GM12878 (cell line): ENCODE measurements around the gene ITGAD. TPM values are rescaled to one million over a fixed set of nuclear protein-coding genes. Genes with fewer than 3 reads are reported as not detected.

ENCODE experiments used
- ATAC-seq: fragments of 200-7000 bp; cut with Tn5 transposase; 3 replicates; pipeline ENCODE4 v1.9.1; 2020; ENCODE audit warnings: mild to moderate bottlenecking, moderate library complexity
- BruUV-seq: library from RNA; stranded (reverse); fragments of 400-500 nt; replicated peaks from 2 replicates; lab custom pipeline; 2021; lab: Mats Ljungman, UMichigan
- CTCF ChIA-PET: fragments of 300-600 bp; sonication (Branson Sonifier 250); formaldehyde crosslinking; extraction: SDS; loops from one replicate; lab custom pipeline; 2021; ENCODE audit warnings: inconsistent platforms; lab: Yijun Ruan, JAX
- POLR2A ChIA-PET: fragments of 350-600 bp; formaldehyde crosslinking; extraction: SDS; loops from one replicate; lab custom pipeline; 2021; ENCODE audit warnings: inconsistent platforms; lab: Charles Lee
- RAD21 ChIA-PET: fragments of 300-600 bp; sonication (Branson Sonifier 250); formaldehyde crosslinking; loops from one replicate; lab custom pipeline; 2023; ENCODE audit warnings: antibody characterized with exemption; ENCODE audit not compliant: unreplicated experiment; lab: Charles Lee
- SMC1A ChIA-PET: fragments of 300-600 bp; sonication (Branson Sonifier 250); formaldehyde crosslinking; loops from one replicate; lab custom pipeline; 2023; ENCODE audit not compliant: unreplicated experiment, uncharacterized antibody; lab: Charles Lee
- DNase-seq: peaks from one replicate; pipeline ENCODE4 v3.0.0-alpha.2; 2011; ENCODE audit warnings: low read depth, low spot score
- FAIRE-seq: peaks from 3 replicates; lab custom pipeline; 2011; peaks lifted over from hg19 to GRCh38; lab: Jason Lieb, UNC
- H2AFZ ChIP-seq: 2 replicates; pipeline ENCODE4 v1.6.0; 2011; ENCODE audit warnings: low read depth, low read length, control low read depth; ENCODE audit not compliant: control insufficient read depth
- H3K27ac ChIP-seq: 2 replicates; pipeline ENCODE4 v1.5.1; 2011; ENCODE audit warnings: control low read depth; ENCODE audit not compliant: control insufficient read depth, insufficient read depth
- H3K27me3 ChIP-seq, 2 experiments: replicated peaks in 1 of 2; 2 replicates each; pipeline versions ENCODE4 v1.6.0 to v1.6.1; 2011; ENCODE audit warnings: low read length in 1 of 2; ENCODE audit not compliant: control insufficient read depth in 2 of 2, insufficient read depth in 2 of 2
- H3K36me3 ChIP-seq, 2 experiments: 2 replicates each; pipeline ENCODE4 v1.5.1; 2011; ENCODE audit warnings: low read length in 1 of 2; ENCODE audit not compliant: control insufficient read depth in 2 of 2, insufficient read depth in 2 of 2
- H3K4me1 ChIP-seq: 2 replicates; pipeline ENCODE4 v1.6.1; 2011; ENCODE audit warnings: mild to moderate bottlenecking, low read length, moderate library complexity, mixed read lengths; ENCODE audit not compliant: control insufficient read depth, insufficient read depth
- H3K4me2 ChIP-seq: 2 replicates; pipeline ENCODE4 v1.6.0; 2011; ENCODE audit warnings: control low read depth; ENCODE audit not compliant: control insufficient read depth, insufficient read depth
- H3K4me3 ChIP-seq: fragments of 200-600 bp; sonication (generic); 2 replicates; pipeline ENCODE4 v1.5.1; 2016
- H3K79me2 ChIP-seq: 2 replicates; pipeline ENCODE4 v1.6.0; 2011; ENCODE audit warnings: low read length; ENCODE audit not compliant: control insufficient read depth, insufficient read depth
- H3K9ac ChIP-seq: 2 replicates; pipeline ENCODE4 v1.8.0; 2011; ENCODE audit warnings: low read length, control low read depth, mixed read lengths; ENCODE audit not compliant: control insufficient read depth, insufficient read depth
- H3K9me3 ChIP-seq: replicated peaks from 3 replicates; pipeline ENCODE4 v1.5.1; 2011; ENCODE audit warnings: mild to moderate bottlenecking, low read length; ENCODE audit not compliant: control insufficient read depth, insufficient read depth
- H4K20me1 ChIP-seq: 2 replicates; pipeline ENCODE4 v1.6.0; 2011; ENCODE audit not compliant: control insufficient read depth, insufficient read depth
- BRCA1 ChIP-seq: IDR thresholded peaks from 2 replicates; pipeline ENCODE4 v1.6.1; 2011; ENCODE audit warnings: low read depth, low read length, improper control_type of control experiment
- ETV6 ChIP-seq, 2 experiments: fragments of 450-650 bp in 1 of 2; IDR thresholded peaks in 1 of 2; conservative IDR thresholded peaks in 1 of 2; 2 replicates each; pipeline ENCODE4 v1.6.1; 2014; ENCODE audit warnings: antibody characterized with exemption in 1 of 2, borderline replicate concordance in 1 of 2, low read depth in 1 of 2, mild to moderate bottlenecking in 1 of 2, moderate library complexity in 1 of 2
- IRF3 ChIP-seq: fragments of 450-650 bp; IDR thresholded peaks from 2 replicates; pipeline ENCODE4 v1.6.1; 2014; ENCODE audit warnings: mild to moderate bottlenecking
- KLF5 ChIP-seq: fragments of 450-650 bp; IDR thresholded peaks from 2 replicates; pipeline ENCODE4 v1.6.1; 2014; ENCODE audit warnings: mild to moderate bottlenecking; ENCODE audit not compliant: partially characterized antibody
- MYC ChIP-seq: IDR thresholded peaks from 2 replicates; pipeline ENCODE4 v1.6.1; 2011; ENCODE audit warnings: mild to moderate bottlenecking, low read length, moderate library complexity, inconsistent platforms; ENCODE audit not compliant: insufficient read depth, insufficient replicate concordance, insufficient read length, severe bottlenecking
- WGBS: methylation state at CpG from one replicate; pipeline ENCODE4 v1.1.6; 2016; ENCODE audit warnings: low lambda C conversion rate; ENCODE audit not compliant: insufficient replicate concordance, insufficient coverage; ENCODE audit errors: missing lambda C conversion rate; 5-methylcytosine and 5-hydroxymethylcytosine counted together
- in situ Hi-C: fragments of 300-500 bp; cut with MboI; formaldehyde crosslinking; loops from 9 replicates; pipeline ENCODE4 v1.14.3; 2018; ENCODE audit warnings: mixed read lengths
- intact Hi-C: fragments of 100-400 bp; cut with micrococcal nuclease; formaldehyde crosslinking; loops from one replicate; pipeline ENCODE4 v1.14.2; 2022; ENCODE audit not compliant: unreplicated experiment
- polyA plus RNA-seq, 11 experiments: library from polyadenylated mRNA; depleted of rRNA in 4 of 11; unstranded in 6 of 11; stranded (reverse) in 5 of 11; fragments of >200 nt; fragmentation: Nextera tagmentation in 4 of 11; fragmentation: Illumina TruSeq in 1 of 11; extraction: Ambion mirVana in 4 of 11; extraction: Trizol in 1 of 11; gene quantifications; 1 replicate in 1 of 11; 2 replicates in 10 of 11; pipeline versions ENCODE4 v1.2.1 to v1.2.3, GENCODE V29; 2011 to 2016; ENCODE audit warnings: inconsistent platforms in 2 of 11, missing spikeins in 2 of 11, low read depth in 1 of 11
- total RNA-seq, 4 experiments: library from RNA; depleted of rRNA in 3 of 4; stranded (reverse); fragments of >200 nt in 3 of 4; fragmentation: Illumina TruSeq in 1 of 4; extraction: Trizol in 1 of 4; gene quantifications; 2 replicates each; pipeline versions ENCODE4 v1.2.1 to v1.2.3, GENCODE V29; 2013 to 2021

Gene ITGAD
- total and polyA plus RNA-seq, 10 of the 15 experiments (the other 5 are each of a cell fraction or from before 2014, with no cell fraction given), result 0.29 to 4.0 (median 1.2) TPM

- peaks cover 38% of the 10 kb centered on the region for H3K4me1 ChIP-seq
- intact Hi-C loops (loop anchor here (10.0 kb wide), 1 partner anchor 518 kb away; the partner anchor contains the start of gene ZNF267), in situ Hi-C loops (loop anchor here (10.0 kb wide), 1 partner anchor 518 kb away; the partner anchor contains the start of gene ZNF267)
- SMC1A ChIA-PET, result interaction anchor here (0.5 to 1.6 kb wide), 7 partner anchors 10 to 215 kb away, joined by 3 to 5 read pairs (median 3); no protein-coding TSS in a partner anchor
- POLR2A ChIA-PET, result interaction anchor here (0.5 to 0.8 kb wide), 2 partner anchors 12 to 90 kb away, joined by 3 read pairs; no protein-coding TSS in a partner anchor
- no peak overlapping the region for H2AFZ ChIP-seq
- no peak for FAIRE-seq
- H3K9me3 ChIP-seq, result no peaks in the 10 kb centered on the region
- H3K4me3 ChIP-seq, result no peak overlapping the region
- RAD21 ChIA-PET, result interaction anchor here (1.3 to 3.0 kb wide), 3 partner anchors 8 to 177 kb away, joined by 4 to 11 read pairs (median 7); partner anchors contain the start of genes FUS and PYCARD
- DNase-seq, result no peak
- no peak overlapping the region for H3K27ac ChIP-seq
- no TSS peak for BruUV-seq
- H3K4me2 ChIP-seq, result no peak overlapping the region
- 37% methylated on average over 20 of the region's 28 CpGs for WGBS
- no peaks in the 10 kb centered on the region for H3K27me3 ChIP-seq
- no peaks in the 10 kb centered on the region for H4K20me1 ChIP-seq
- no peak for ATAC-seq
- no peak overlapping the region for H3K9ac ChIP-seq
- CTCF ChIA-PET, result interaction anchor here (0.6 to 3.2 kb wide), 10 partner anchors 20 to 512 kb away, joined by 3 to 12 read pairs (median 4); partner anchors contain the start of gene PYCARD
- TF ChIP-seq KLF5 (no peak), BRCA1 (no peak), IRF3 (no peak), MYC (no peak), ETV6 (conservative IDR thresholded peaks at IDR 0.05 in 1 of 2, IDR thresholded peaks at IDR 0.05 in 1 of 2; ENCODE audit: borderline replicate concordance in 1 of 2, low read depth in 1 of 2) (no peak)
- no peaks in the 10 kb centered on the region for H3K36me3 ChIP-seq
- no peaks in the 10 kb centered on the region for H3K79me2 ChIP-seq
Observed at GRCh38 chr16:31356566-31357323, 36.4 kb upstream of the ITGAD start.
